Central memory CD8-positive, alpha-beta T cell (primary cell): ENCODE results near the gene CEMIP2.

Source experiments
- ATAC-seq: fragments of 150-1000 bp; cut with Tn5 transposase; replicated peaks from 2 replicates; pipeline ENCODE4 v1.10.0; 2022; ENCODE audit warnings: mild to moderate bottlenecking, moderate FRiP score, moderate number of reproducible peaks; ENCODE audit not compliant: poor library complexity, severe bottlenecking; ENCODE audit errors: extremely low read depth
- DNase-seq, 2 donors: peaks; one replicate each; pipeline ENCODE4 v3.0.0; 2021; ENCODE audit warnings: low spot score in 2 of 2
- H3K27ac Mint-ChIP-seq: one replicate; pipeline ENCODE4 v1.8.0; 2022; ENCODE audit warnings: low read depth, mild to moderate bottlenecking, moderate library complexity, mixed read lengths
- H3K27me3 Mint-ChIP-seq: one replicate; pipeline ENCODE4 v1.8.0; 2022; ENCODE audit warnings: mixed read lengths
- H3K36me3 Mint-ChIP-seq: one replicate; pipeline ENCODE4 v1.8.0; 2022; ENCODE audit warnings: mild to moderate bottlenecking, moderate library complexity, mixed read lengths; ENCODE audit not compliant: insufficient read depth
- H3K4me1 Mint-ChIP-seq: one replicate; pipeline ENCODE4 v1.8.0; 2022; ENCODE audit warnings: mixed read lengths
- H3K4me3 Mint-ChIP-seq: one replicate; pipeline ENCODE4 v1.8.0; 2022; ENCODE audit warnings: mild to moderate bottlenecking, moderate library complexity, mixed read lengths
- H3K9me3 Mint-ChIP-seq: one replicate; pipeline ENCODE4 v1.8.0; 2022; ENCODE audit warnings: mixed read lengths

The CEMIP2 gene

DNA sequence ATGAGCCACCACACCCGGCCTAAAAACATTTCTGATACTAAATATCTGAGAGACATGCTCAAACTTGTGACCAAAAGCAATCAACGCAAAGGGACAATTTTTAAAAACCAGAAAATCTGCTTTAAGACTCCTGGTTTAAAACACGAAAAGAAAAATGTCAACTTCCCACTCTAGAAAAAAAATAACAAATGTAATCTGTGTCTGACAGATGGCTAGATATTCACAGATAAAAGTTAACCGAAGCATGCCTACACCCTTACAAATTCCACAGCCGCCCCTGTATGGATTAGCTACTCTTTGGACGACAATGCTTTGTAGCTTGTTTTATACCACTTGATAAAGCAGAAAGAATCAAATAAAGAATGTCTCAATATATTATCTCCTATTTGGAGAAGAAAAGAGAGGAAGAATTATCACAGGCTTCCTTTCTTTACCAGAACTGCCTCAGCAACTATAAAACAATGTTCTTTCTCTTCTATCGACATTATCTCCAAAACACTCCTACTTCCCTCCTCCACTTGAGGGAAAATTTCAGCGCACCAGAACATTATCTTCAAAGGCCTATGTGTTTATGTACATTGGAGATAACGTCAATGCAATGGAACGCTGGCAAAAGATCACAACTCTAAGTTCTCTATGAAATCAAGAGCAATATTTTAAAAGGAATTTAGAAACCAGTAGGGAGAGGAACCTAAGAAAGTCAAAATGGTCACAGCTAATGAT lies 26.2 kb downstream of the CEMIP2 start:
- no peak overlapping the region for H3K4me3 Mint-ChIP-seq
- H3K9me3 Mint-ChIP-seq, result no peaks in the 10 kb centered on the region
- ATAC-seq (no peak), DNase-seq (no peak)
- H3K27ac Mint-ChIP-seq, result no peak overlapping the region
- no peaks in the 10 kb centered on the region for H3K27me3 Mint-ChIP-seq
- H3K4me1 Mint-ChIP-seq, result peaks cover 21% of the 10 kb centered on the region
- H3K36me3 Mint-ChIP-seq, result peaks cover 56% of the 10 kb centered on the region

- no peak overlapping the region for H3K4me3 Mint-ChIP-seq
- peaks cover 56% of the 10 kb centered on the region for H3K36me3 Mint-ChIP-seq
- DNase-seq (no peak), ATAC-seq (no peak)
- no peaks in the 10 kb centered on the region for H3K27me3 Mint-ChIP-seq
- peaks cover 21% of the 10 kb centered on the region for H3K4me1 Mint-ChIP-seq
- H3K27ac Mint-ChIP-seq, result no peak overlapping the region
- H3K9me3 Mint-ChIP-seq, result no peaks in the 10 kb centered on the region
Measured at GRCh38 chr9:71740199-71740598, 28.1 kb downstream of the CEMIP2 start.

DNA sequence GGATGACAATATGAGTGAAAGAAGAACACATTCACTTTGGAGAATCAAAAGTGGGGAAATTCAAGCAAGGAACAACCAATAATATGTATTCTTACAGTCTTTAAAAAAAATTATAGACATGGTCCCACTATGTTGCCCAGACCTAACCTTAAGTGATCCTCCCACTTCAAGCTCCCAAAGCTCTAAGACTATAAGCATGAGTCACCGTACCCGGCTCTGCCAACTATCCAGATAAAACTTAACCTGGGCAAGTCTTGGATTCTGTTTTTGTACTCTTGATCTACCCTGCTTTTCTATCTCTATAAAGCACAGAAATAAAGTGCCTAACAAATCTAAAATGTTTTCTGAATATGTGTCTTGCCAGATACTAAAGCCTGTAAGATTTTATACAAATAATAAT lies 30.9 kb downstream of the CEMIP2 start:
- Mint-ChIP-seq H3K4me1 (peaks cover 10% of the 10 kb centered on the region), H3K27me3 (no peaks in the 10 kb centered on the region), H3K9me3 (no peaks in the 10 kb centered on the region), H3K36me3 (peaks cover 69% of the 10 kb centered on the region), H3K27ac (no peak overlapping the region), H3K4me3 (no peak overlapping the region)
- no peak for ATAC-seq
- DNase-seq, result no peak

GRCh38 chr9:71736236-71736635 lies 32.1 kb downstream of the CEMIP2 start:
- no peak overlapping the region for H3K4me3 Mint-ChIP-seq
- no peaks in the 10 kb centered on the region for H3K9me3 Mint-ChIP-seq
- peaks cover 5% of the 10 kb centered on the region for H3K4me1 Mint-ChIP-seq
- peaks cover 71% of the 10 kb centered on the region for H3K36me3 Mint-ChIP-seq
- DNase-seq (no peak), ATAC-seq (no peak)
- peak overlapping the region; percentile 4 for H3K27ac Mint-ChIP-seq
- H3K27me3 Mint-ChIP-seq, result no peaks in the 10 kb centered on the region

DNA sequence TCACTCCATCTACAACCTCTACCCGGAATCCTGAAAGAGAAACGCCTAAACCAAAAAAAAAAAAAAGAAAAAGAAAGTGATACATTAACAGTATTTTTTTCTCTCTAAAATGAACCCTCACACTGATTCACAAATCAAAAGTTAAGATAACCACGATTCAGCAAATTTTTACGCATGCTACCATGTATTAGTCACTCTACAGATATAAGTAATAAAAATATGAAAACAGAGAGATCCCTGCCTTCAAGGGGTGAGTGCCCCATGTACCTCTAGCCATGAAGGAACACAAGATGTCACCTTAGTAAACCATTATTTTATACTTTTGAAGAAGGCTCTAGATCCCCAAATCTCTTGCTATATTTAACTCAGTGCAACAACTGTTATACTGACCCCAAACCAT lies 33.4 kb downstream of the CEMIP2 start:
- ATAC-seq, result no peak
- Mint-ChIP-seq H3K36me3 (peaks cover 80% of the 10 kb centered on the region), H3K27ac (no peak overlapping the region), H3K27me3 (no peaks in the 10 kb centered on the region), H3K4me3 (no peak overlapping the region), H3K9me3 (no peaks in the 10 kb centered on the region), H3K4me1 (no peaks in the 10 kb centered on the region)
- no peak for DNase-seq

DNA sequence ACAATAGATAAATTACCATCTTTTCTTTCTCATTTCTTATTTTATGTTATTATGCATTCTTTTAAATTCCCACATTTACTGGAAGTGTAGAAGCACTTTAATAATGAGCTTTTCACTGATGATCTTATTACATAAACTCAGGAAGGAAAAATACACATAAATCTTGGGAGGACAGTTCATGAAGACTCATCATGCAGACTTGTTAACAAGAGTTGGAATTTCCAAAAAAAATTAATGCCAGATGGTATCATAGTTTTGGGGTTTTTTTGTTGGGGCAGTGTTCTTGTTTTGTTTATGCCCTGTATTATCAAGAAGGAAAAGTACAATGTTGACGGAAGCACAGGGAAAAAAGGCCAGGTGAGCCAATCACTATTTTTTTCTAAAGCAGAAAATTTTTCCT lies 35.1 kb downstream of the CEMIP2 start:
- Mint-ChIP-seq H3K27me3 (no peaks in the 10 kb centered on the region), H3K9me3 (no peaks in the 10 kb centered on the region), H3K36me3 (peaks cover 82% of the 10 kb centered on the region), H3K4me1 (no peaks in the 10 kb centered on the region), H3K27ac (peak overlapping the region; percentile 22), H3K4me3 (no peak overlapping the region)
- ATAC-seq (no peak), DNase-seq (no peak)

- Mint-ChIP-seq H3K36me3 (peaks cover 87% of the 10 kb centered on the region), H3K27me3 (no peaks in the 10 kb centered on the region), H3K4me3 (no peak overlapping the region), H3K27ac (no peak overlapping the region), H3K4me1 (no peaks in the 10 kb centered on the region), H3K9me3 (no peaks in the 10 kb centered on the region)
- no peak for DNase-seq
- ATAC-seq, result no peak
Measured at GRCh38 chr9:71729816-71730526, 38.3 kb downstream of the CEMIP2 start.

GRCh38 chr9:71726723-71727122 lies 41.6 kb downstream of the CEMIP2 start:
- DNase-seq (no peak), ATAC-seq (no peak)
- H3K36me3 Mint-ChIP-seq, result peaks cover 86% of the 10 kb centered on the region
- no peak overlapping the region for H3K4me3 Mint-ChIP-seq
- H3K9me3 Mint-ChIP-seq, result no peaks in the 10 kb centered on the region
- no peak overlapping the region for H3K27ac Mint-ChIP-seq
- H3K4me1 Mint-ChIP-seq, result peaks cover 5% of the 10 kb centered on the region
- no peaks in the 10 kb centered on the region for H3K27me3 Mint-ChIP-seq

DNA sequence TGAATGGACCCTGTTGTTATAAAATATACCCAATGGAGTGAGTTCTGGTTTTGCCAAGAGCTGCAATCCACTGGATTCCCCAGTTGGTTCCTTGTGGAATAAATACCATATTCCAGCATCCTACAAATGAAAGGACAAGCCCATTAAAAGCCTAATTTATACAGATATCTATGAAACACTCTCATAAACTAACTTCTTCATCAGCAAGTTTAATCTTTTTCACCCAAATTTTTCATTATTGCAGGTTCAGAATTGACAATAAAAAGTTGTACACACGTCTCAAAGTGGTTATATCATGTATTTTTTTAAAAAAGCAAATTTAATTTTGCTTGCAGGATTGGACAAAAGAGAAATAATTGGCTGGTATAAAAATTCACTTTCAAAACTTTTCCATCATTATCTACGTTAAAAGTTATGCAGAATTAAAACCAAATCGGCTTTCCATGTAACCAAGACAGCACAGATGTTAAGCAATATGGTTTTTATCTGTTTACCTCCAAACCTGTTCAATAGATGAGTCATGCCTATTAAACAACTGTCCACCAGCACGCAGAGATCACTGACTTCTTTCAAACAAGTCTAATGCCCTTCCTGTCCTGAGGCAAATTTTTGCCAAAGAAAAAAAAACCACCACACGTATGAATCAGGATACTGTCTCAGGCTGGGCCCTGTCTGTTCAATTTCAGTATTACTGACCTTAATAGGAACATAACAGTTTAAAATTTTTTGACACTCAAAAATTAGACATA lies 42.5 kb downstream of the CEMIP2 start:
- H3K4me1 Mint-ChIP-seq, result peaks cover 5% of the 10 kb centered on the region
- H3K27me3 Mint-ChIP-seq, result no peaks in the 10 kb centered on the region
- no peaks in the 10 kb centered on the region for H3K9me3 Mint-ChIP-seq
- H3K27ac Mint-ChIP-seq, result no peak overlapping the region
- peaks cover 80% of the 10 kb centered on the region for H3K36me3 Mint-ChIP-seq
- ATAC-seq (no peak), DNase-seq (no peak)
- no peak overlapping the region for H3K4me3 Mint-ChIP-seq

- Mint-ChIP-seq H3K9me3 (no peaks in the 10 kb centered on the region), H3K36me3 (peaks cover 63% of the 10 kb centered on the region), H3K27ac (no peak overlapping the region), H3K4me1 (peaks cover 14% of the 10 kb centered on the region), H3K27me3 (no peaks in the 10 kb centered on the region), H3K4me3 (no peak overlapping the region)
- no peak for DNase-seq
- ATAC-seq, result no peak
Measured at GRCh38 chr9:71721855-71722254, 46.5 kb downstream of the CEMIP2 start.

DNA sequence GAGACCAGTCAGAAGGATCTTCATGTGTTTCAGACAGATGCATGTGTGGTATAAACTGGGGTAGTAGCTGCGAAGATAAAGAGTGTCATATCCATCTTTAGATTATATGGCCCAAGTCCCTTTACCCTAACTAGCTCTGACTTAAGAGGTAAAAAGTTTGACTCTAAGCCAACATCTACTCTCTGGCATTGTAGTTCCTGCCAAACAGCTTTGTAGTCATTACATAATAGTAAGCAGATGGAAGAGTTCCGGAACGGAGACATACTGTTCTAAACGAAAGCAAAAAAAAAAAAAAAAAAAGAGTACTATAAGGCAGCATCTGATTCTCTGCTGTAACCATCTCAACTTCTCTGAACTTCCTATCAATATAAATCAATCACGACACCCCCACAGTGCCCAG lies 48.8 kb downstream of the CEMIP2 start:
- no peaks in the 10 kb centered on the region for H3K27me3 Mint-ChIP-seq
- DNase-seq (no peak), ATAC-seq (no peak)
- no peaks in the 10 kb centered on the region for H3K9me3 Mint-ChIP-seq
- no peak overlapping the region for H3K4me3 Mint-ChIP-seq
- peaks cover 14% of the 10 kb centered on the region for H3K4me1 Mint-ChIP-seq
- no peak overlapping the region for H3K27ac Mint-ChIP-seq
- H3K36me3 Mint-ChIP-seq, result peaks cover 53% of the 10 kb centered on the region

DNA sequence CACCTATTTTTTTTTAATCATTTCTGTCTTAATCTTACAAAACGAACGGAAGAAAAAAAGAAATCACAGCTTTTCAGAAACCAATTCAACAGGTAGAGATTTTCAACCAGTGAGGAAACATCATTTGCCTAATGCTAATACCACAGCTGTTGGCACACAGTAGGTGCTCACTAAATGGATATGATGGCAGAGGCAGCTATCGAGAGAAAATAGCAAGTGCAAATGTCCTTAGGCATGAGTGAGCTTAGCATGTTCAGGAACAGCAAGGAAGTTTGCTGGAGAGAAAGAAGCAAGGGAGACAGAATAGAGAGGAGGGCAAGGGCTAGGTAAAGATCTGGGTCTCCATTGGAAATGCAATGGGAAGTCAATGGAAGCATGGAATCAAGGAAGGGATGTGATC lies 49.2 kb downstream of the CEMIP2 start:
- peaks cover 14% of the 10 kb centered on the region for H3K4me1 Mint-ChIP-seq
- no peak overlapping the region for H3K27ac Mint-ChIP-seq
- DNase-seq, result no peak
- ATAC-seq, result no peak
- H3K9me3 Mint-ChIP-seq, result no peaks in the 10 kb centered on the region
- H3K36me3 Mint-ChIP-seq, result peaks cover 53% of the 10 kb centered on the region
- H3K27me3 Mint-ChIP-seq, result no peaks in the 10 kb centered on the region
- no peak overlapping the region for H3K4me3 Mint-ChIP-seq
